NCI-H2029 (cell line): ENCODE results near the gene MPHOSPH9.

Experiments
- DNase-seq: peaks from one replicate; lab custom pipeline; 2025; lab: John Stamatoyannopoulos, UW

MPHOSPH9 gene

GRCh38 chr12:123126294-123127181 is 106.4 kb downstream of the MPHOSPH9 start:
- DNase-seq, result no peak

GRCh38 chr12:123122626-123123025 is 110.3 kb downstream of the MPHOSPH9 start:
- no peak for DNase-seq

- DNase-seq, result peak; percentile 28
Measured at GRCh38 chr12:123121670-123122069, 111.3 kb downstream of the MPHOSPH9 start.

GRCh38 chr12:123120452-123121166 is 112.3 kb downstream of the MPHOSPH9 start:
- peak; percentile 78 for DNase-seq

GRCh38 chr12:123119808-123120207 is 113.1 kb downstream of the MPHOSPH9 start:
- DNase-seq, result no peak

- peak; percentile 64 for DNase-seq
Measured at GRCh38 chr12:123118497-123118896, 114.4 kb downstream of the MPHOSPH9 start.

DNA sequence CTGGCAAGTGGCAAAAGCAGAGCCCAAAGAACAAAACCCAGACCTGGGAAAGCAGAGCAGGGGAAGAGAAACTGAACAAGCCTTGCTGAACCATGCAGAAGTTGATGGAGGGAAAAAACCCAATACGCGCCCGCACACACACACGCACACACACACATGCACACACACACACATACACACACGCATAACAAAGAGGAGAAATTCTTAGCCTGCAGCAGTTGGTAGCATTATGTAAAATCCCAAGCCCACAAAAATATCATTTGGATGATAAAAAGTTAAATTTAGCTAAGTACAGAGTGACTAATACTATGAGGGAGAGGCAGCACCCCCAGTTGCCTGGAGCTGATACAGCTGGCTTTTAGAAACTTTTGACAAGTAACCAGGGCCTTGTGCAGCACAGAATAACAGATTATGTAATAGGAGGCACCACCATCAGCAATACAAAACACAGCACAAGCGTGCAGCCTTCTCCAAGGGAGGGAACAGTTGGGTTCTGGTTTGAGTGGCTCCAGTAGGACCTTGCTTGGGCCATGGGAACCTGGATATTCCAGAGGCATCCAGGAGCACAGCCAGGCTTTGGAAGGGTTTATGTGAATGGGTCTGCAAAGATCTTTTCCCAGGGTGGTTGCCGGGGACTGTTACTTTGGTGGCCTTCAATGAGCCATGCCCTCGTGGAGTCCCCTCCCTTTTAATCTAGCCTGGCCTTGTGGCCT is 117.4 kb downstream of the MPHOSPH9 start:
- no peak for DNase-seq

DNA sequence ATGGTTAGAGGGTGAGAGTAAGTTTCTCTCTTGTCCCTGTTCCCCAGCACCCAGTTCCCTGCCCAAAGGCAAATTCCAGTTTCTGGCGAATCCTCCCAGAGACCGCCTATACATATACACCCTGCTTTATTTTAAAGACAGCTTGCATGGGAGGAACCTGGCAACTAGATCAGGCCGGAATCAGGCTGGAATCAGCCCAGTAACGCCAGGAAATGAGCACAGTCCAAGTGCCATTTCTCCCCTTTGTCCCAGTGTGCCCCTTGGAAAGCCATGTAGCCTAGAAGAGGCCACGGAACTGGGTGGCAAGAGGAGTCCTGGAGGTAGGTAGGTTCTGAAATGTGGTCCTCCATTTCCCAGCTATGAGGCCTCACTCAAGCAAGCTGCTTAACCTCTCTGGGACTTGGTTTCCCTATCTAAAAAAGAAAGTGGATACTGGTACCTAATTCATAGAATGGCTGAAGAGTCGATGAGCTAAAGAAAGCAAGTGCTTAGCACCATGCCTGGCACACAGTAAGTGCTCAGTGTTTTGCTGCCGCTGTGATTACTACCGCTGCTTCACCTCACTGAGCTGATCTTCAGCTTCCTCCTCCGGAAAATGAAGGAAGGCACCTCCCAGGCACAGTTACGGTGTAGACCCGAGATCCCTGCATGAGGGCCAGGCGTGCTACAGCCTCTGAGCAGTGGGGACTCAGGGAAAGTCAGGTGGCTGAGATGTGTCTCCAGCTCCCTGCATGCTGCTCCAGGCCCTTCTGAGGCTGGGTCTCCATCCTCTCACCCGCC is 118.4 kb downstream of the MPHOSPH9 start:
- DNase-seq, result no peak

DNA sequence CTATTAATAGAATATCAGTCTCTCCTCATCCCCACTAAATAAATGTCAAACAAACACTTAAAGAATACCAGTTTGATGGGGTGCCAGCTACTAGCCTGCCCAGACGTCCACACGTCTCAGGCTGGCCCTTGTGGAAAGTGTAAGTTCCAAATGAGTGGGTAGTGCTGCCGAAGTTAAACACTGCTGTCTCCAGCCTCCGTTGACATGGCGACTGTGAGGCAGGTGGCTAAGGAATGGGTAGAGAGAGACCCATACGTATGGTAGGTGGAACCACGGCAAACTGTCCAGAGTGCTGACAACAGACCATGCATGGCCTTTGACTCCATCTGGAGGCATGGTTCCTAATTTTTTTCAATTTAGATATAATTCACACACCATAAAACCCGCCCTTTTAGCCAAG is 119.9 kb downstream of the MPHOSPH9 start:
- DNase-seq, result peak; percentile 35

DNA sequence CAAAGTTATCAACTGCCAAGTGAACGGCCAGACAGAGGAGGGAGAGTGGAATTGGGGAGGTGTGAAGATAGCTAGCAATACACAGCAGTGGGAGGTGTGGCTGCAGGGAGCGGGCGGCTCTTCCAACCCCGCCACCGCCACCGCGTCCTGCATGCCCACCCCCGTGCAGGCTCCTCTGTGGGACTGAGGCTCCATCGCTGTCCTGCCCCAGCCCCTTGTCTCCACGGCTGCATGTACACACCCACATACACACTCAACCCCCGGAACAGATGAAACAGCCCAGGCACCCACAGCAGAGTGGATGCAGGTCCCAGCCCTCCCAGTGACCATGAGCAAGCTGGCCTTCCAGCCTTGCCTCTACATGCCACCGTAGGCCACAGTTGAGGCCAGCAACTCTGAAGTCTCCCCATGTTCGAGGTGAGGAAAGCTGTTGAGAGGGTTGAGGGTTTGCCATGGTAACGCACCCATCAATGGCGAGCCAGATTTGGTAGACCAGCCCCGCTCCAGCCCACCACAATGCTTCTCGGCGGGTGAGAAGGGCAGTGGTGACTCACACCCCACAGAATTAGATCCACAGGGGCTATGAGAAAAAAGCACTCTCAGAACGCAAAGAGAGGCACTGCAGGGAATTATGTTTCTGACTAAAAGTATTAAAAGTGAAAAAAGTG is 121.3 kb downstream of the MPHOSPH9 start:
- DNase-seq, result no peak

DNA sequence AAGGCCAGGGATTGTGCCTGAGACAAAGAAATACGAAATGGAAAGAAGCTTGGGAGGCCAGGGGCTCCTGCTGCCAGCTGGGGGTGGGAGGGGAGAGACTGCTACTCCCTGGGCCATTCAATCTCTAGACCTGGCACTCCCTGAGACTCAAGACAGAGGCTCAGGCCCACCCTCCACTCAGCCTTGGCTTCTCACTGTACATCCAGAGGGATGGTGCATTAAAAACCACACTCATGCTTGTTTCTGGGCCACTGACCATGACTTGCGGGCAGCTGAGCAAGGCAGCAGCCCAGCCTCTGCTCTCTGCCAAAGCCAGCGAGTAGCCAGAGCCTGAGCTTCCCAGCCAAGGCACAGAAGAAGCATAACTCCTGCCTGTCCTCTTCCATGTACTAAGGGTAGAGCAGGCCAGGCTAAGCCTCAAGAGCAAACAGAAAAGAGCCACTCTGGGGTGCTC is 123.6 kb downstream of the MPHOSPH9 start:
- DNase-seq, result no peak

DNA sequence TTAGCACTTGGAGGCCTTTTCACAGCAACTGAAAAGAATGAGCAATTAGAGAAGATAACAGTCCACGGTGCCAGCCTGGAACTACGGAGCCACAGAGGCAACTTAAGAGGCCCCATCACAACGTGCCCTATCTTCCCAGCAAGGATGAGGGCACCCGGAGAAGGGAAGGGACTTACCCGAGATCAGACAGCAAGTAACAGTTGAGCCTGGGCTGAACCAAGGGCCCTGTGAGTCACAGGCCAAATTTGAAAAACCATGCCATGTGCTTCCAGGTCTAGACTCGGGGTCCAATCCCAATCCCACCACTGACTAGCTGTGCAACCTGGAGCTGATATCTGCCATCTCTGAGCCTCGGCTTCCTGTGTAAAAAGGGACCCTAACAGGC is 124.3 kb downstream of the MPHOSPH9 start:
- no peak for DNase-seq

DNA sequence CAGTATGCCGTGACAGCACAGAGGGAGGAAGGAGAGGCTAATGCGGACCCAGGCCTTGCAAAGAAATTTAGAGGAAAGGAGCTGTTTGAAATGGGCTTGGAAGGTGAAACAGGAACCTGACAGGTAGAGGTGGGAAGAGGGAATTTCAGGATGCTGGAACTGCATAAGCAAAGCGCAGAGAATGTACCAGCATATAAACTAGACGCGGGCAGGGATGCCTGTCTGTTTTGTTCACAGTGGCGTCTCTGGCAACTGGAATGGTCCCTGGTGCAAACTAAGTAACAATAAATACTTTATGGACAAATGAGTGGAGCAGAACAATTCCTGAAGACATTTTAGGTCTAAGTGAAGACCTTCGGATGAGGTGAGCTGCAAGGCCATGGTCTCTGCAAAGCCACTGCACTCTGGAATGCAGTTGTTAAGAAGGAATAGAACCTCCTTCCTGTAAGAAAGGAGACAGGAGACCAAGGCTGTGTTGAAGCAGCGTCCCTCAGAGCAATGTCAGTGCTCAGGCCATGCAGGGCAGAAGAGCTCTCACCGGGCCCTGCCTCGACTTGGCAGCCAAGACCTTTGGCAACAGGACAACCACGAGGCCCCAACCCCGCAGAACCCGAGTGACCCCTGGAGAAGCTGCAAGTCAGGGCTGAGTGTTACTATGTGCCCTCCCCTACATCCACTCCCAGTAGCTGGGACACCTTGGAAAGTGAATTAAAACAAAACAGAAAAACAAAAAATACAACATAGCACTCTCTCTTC is 124.8 kb downstream of the MPHOSPH9 start:
- no peak for DNase-seq

DNA sequence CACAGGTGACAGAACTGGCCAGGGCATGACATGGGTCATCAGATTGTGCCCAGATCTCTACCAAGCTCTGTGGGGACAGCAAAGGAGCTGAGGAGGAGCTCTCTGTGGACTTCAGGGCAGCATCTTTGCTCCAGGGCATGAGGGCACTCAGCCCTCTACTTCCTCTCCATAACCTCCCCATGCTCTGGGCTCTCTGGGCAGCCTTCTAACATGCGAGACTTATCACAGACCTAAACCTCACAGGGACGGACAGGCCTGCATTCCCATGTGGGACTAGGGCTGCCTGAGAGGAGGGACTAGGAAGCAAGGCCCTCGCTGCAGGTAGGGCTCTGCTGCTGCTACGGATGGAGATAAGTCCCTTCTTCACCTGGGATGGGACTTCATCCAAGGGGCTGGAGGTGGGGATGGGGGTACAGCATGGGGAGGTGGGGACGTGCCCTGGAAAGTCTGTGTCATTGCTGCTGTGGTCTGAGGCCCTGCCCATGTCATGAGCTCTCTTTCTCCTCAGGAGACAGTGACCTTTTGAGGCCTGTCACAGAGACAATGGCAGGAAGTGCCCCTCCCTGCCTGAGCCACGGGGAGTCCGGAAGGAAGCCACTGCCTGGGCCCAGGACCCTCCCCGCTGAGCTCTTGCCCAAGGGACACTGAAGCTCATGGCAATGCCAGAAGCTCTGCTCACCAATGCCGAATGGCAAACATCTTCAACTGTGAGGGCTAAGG is 126.1 kb downstream of the MPHOSPH9 start:
- DNase-seq, result no peak

- peak; percentile 86 for DNase-seq
Measured at GRCh38 chr12:123105211-123105826, 127.6 kb downstream of the MPHOSPH9 start.

GRCh38 chr12:123104809-123105208 is 128.1 kb downstream of the MPHOSPH9 start:
- no peak for DNase-seq
